ENCODE measurements around the gene ATF3. TPM values are rescaled to one million over a fixed set of nuclear protein-coding genes. Genes with fewer than 3 reads are reported as not detected.

The ATF3 gene
- total and polyA plus RNA-seq, 8 donors = 8.3 to 28.8 (median 20.4) TPM

DNA sequence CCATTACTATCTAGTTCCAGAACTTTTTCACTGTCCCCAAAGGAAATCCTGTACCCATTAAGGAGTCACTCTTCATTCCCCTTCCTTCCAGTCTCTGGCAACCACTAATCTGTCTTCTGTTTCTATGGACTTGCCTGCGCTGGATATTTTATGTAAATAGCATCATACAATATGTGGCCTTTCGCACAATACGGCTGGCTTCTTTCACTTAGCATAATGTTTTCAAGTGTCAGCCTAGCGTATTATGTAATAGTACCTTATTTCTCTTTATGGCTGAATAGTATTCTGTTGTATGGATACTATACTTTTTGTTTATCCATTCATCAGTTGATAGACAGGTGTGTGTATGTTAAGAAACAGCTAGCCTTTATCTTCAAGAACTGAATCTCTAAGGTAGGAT lies 14.3 kb downstream of the ATF3 start:
- FAIRE-seq (no peak), DNase-seq (no peak), ATAC-seq (no peak)
- no peaks in the 10 kb centered on the region for H3K27me3 ChIP-seq
- H3K27ac ChIP-seq = no peak overlapping the region
- no peaks in the 10 kb centered on the region for H3K4me1 ChIP-seq
- intact Hi-C loops (cut with DNase I) = loop anchor here in 2 of 3 donors (10.0 kb wide), 2 partner anchors 138 to 148 kb away; no protein-coding TSS in a partner anchor
- no peaks in the 10 kb centered on the region for H3K9me3 ChIP-seq
- no peak overlapping the region for H3K4me3 ChIP-seq
- TF ChIP-seq, protein P1, sequence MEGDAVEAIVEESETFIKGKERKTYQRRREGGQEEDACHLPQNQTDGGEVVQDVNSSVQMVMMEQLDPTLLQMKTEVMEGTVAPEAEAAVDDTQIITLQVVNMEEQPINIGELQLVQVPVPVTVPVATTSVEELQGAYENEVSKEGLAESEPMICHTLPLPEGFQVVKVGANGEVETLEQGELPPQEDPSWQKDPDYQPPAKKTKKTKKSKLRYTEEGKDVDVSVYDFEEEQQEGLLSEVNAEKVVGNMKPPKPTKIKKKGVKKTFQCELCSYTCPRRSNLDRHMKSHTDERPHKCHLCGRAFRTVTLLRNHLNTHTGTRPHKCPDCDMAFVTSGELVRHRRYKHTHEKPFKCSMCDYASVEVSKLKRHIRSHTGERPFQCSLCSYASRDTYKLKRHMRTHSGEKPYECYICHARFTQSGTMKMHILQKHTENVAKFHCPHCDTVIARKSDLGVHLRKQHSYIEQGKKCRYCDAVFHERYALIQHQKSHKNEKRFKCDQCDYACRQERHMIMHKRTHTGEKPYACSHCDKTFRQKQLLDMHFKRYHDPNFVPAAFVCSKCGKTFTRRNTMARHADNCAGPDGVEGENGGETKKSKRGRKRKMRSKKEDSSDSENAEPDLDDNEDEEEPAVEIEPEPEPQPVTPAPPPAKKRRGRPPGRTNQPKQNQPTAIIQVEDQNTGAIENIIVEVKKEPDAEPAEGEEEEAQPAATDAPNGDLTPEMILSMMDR (IDR thresholded peaks at IDR 0.05) = no peak
- 93 to 94% methylated on average over 4 of the region's 4 CpGs for WGBS, 2 donors
- peaks cover 3 to 26% (median 4%) of the 10 kb centered on the region in 3 donors for H3K36me3 ChIP-seq

GRCh38 chr1:212623603-212624002 lies 15.0 kb downstream of the ATF3 start:
- H3K9me3 ChIP-seq = no peaks in the 10 kb centered on the region
- FAIRE-seq (no peak), DNase-seq (no peak), ATAC-seq (no peak)
- H3K27ac ChIP-seq = no peak overlapping the region
- TF ChIP-seq, protein P1 (IDR thresholded peaks at IDR 0.05) = no peak
- peaks cover 3 to 19% (median 4%) of the 10 kb centered on the region in 3 donors for H3K36me3 ChIP-seq
- no peak overlapping the region for H3K4me3 ChIP-seq
- intact Hi-C loops (cut with DNase I) = loop anchor here in 2 of 3 donors (10.0 kb wide), 2 partner anchors 139 to 149 kb away; no protein-coding TSS in a partner anchor
- H3K4me1 ChIP-seq = no peaks in the 10 kb centered on the region
- no peaks in the 10 kb centered on the region for H3K27me3 ChIP-seq
- 83 to 92% methylated on average over 2 of the region's 2 CpGs for WGBS, 2 donors

DNA sequence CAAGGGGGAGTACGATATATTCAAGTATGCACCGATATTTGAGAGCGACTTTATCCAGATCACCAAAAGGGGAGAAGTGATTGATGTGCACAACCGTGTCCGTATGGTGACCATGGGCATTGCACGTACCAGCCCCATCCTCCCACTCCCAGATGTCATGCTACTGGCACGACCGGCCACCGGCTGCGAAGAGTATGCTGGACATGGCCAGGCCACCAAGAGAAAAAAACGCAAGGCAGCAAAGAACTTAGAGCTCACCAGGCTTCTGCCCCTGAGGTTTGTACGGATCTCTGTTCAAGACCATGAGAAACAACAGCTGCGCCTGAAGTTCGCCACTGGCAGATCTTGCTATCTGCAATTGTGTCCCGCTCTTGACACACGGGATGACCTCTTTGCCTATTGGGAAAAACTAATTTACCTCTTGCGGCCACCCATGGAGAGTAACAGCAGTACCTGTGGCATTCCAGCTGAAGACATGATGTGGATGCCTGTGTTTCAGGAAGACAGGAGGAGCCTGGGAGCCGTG lies 16.5 kb downstream of the ATF3 start:
- TF ChIP-seq, protein P1 (IDR thresholded peaks at IDR 0.05) = no peak
- Histone ChIP-seq H3K27me3 (no peaks in the 10 kb centered on the region), H3K9me3 (no peaks in the 10 kb centered on the region), H3K36me3 (peaks cover 0 to 5% (median 3%) of the 10 kb centered on the region in 3 donors), H3K4me3 (no peak overlapping the region), H3K4me1 (no peaks in the 10 kb centered on the region), H3K27ac (no peak overlapping the region)
- WGBS, 2 donors = 63 to 71% methylated on average over 18 of the region's 18 CpGs
- ATAC-seq (no peak), DNase-seq (no peak), FAIRE-seq (no peak)
- intact Hi-C loops (cut with DNase I) = loop anchor here (5.0 to 10.0 kb wide), 3 partner anchors 140 to 153 kb away; no protein-coding TSS in a partner anchor

DNA sequence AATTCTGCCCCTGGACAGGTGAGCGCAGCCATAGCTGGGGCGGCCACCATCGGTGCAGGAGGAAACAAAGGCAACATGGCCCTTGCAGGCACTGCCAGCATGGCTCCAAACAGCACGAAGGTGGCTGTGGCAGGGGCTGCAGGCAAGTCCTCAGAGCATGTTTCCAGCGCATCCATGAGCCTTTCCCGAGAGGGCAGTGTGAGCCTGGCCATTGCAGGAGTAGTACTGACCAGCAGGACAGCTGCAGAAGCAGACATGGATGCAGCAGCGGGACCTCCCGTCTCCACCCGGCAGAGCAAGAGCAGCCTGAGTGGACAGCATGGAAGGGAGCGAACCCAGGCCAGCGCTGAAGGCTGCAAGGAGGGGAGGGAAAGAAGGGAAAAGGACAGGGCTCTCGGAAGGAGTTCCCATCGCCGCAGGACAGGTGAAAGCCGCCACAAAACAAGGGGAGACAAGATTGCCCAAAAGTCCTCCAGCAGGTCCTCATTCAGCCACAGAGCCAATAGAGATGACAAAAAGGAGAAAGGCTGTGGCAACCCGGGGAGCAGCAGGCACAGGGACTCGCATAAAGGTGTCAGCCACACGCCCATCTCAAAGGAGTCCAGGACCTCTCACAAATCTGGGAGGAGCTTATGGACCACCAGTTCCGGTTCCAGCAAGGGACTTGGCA lies 17.4 kb downstream of the ATF3 start:
- ATAC-seq (no peak), FAIRE-seq (no peak), DNase-seq (no peak)
- no peak overlapping the region for H3K27ac ChIP-seq
- TF ChIP-seq, protein P1 (IDR thresholded peaks at IDR 0.05) = no peak
- WGBS, 2 donors = 81 to 84% methylated on average over 19 of the region's 19 CpGs
- no peaks in the 10 kb centered on the region for H3K4me1 ChIP-seq
- H3K27me3 ChIP-seq = no peaks in the 10 kb centered on the region
- H3K4me3 ChIP-seq = no peak overlapping the region
- intact Hi-C loops (cut with DNase I) = loop anchor here (5.0 to 10.0 kb wide), 3 partner anchors 141 to 154 kb away; no protein-coding TSS in a partner anchor
- no peaks in the 10 kb centered on the region for H3K9me3 ChIP-seq
- H3K36me3 ChIP-seq = no peaks in the 10 kb centered on the region

- TF ChIP-seq, protein P1 (IDR thresholded peaks at IDR 0.05) = no peak
- no peak for FAIRE-seq
- intact Hi-C loops (cut with DNase I) = loop anchor here (5.0 to 10.0 kb wide), 3 partner anchors 143 to 156 kb away; no protein-coding TSS in a partner anchor
- no peak for DNase-seq
- Histone ChIP-seq H3K4me1 (no peaks in the 10 kb centered on the region), H3K9me3 (no peaks in the 10 kb centered on the region), H3K4me3 (no peak overlapping the region), H3K27ac (no peak overlapping the region), H3K36me3 (no peaks in the 10 kb centered on the region), H3K27me3 (no peaks in the 10 kb centered on the region)
- 84 to 91% methylated on average over 5 of the region's 5 CpGs for WGBS, 2 donors
- ATAC-seq = no peak
Observed at GRCh38 chr1:212628046-212628445, 19.5 kb downstream of the ATF3 start.

Measured in pancreas (tissue), 10 donors.